Neuronal stem cell (in vitro differentiated cells): Measurements from ENCODE around the gene GABRB2.

Experiments
- DNase-seq: peaks from one replicate; pipeline ENCODE4 v3.0.0-alpha.2; 2013; ENCODE audit warnings: low spot score
- H2AFZ ChIP-seq: one replicate; pipeline ENCODE4 v1.6.1; 2013; ENCODE audit warnings: mild to moderate bottlenecking, low read length, inconsistent platforms
- H2AK5ac ChIP-seq: 2 replicates; pipeline ENCODE4 v1.6.1; 2013; ENCODE audit warnings: low read depth, mild to moderate bottlenecking, inconsistent platforms, low read length, moderate library complexity, mixed read lengths
- H2BK120ac ChIP-seq: 2 replicates; pipeline ENCODE4 v1.6.1; 2013; ENCODE audit warnings: low read depth, mild to moderate bottlenecking, inconsistent platforms, low read length, moderate library complexity, mixed read lengths
- H2BK12ac ChIP-seq: one replicate; pipeline ENCODE4 v1.6.1; 2013; ENCODE audit warnings: low read length, inconsistent platforms
- H2BK15ac ChIP-seq: 2 replicates; pipeline ENCODE4 v1.6.1; 2013; ENCODE audit warnings: mild to moderate bottlenecking, low read length, inconsistent platforms, mixed read lengths
- H2BK5ac ChIP-seq: one replicate; pipeline ENCODE4 v1.6.1; 2013; ENCODE audit warnings: inconsistent platforms, mild to moderate bottlenecking, low read length, moderate library complexity
- H3K14ac ChIP-seq: one replicate; pipeline ENCODE4 v1.6.1; 2013; ENCODE audit warnings: low read length, inconsistent platforms
- H3K18ac ChIP-seq: 2 replicates; pipeline ENCODE4 v1.6.1; 2013; ENCODE audit warnings: low read length, inconsistent platforms
- H3K23ac ChIP-seq: 2 replicates; pipeline ENCODE4 v1.6.1; 2013; ENCODE audit warnings: low read depth, mild to moderate bottlenecking, mixed read lengths, low read length, inconsistent platforms; ENCODE audit not compliant: poor library complexity
- H3K27ac ChIP-seq: replicated peaks from 3 replicates; pipeline ENCODE4 v1.5.1; 2013; ENCODE audit warnings: low read length, inconsistent platforms
- H3K27me3 ChIP-seq, 3 experiments: 2 replicates each; pipeline ENCODE4 v1.6.1; 2013; ENCODE audit warnings: low read length in 3 of 3, mild to moderate bottlenecking in 2 of 3, inconsistent platforms in 1 of 3, low read depth in 1 of 3, mixed read lengths in 1 of 3, moderate library complexity in 1 of 3; ENCODE audit not compliant: control insufficient read depth in 3 of 3, insufficient read depth in 3 of 3
- H3K36me3 ChIP-seq, 2 donors: replicated peaks in 1 of 2; 2 replicates each; pipeline ENCODE4 v1.6.1; 2013; ENCODE audit warnings: low read length in 2 of 2; ENCODE audit not compliant: control insufficient read depth in 2 of 2, insufficient read depth in 2 of 2
- H3K4ac ChIP-seq: 2 replicates; pipeline ENCODE4 v1.6.1; 2013; ENCODE audit warnings: inconsistent platforms, mild to moderate bottlenecking, low read length, moderate library complexity
- H3K4me1 ChIP-seq, 2 donors: 1 replicate in 1 of 2; 2 replicates in 1 of 2; pipeline ENCODE4 v1.6.1; 2013; ENCODE audit warnings: low read length in 2 of 2, low read depth in 1 of 2; ENCODE audit not compliant: control insufficient read depth in 2 of 2, insufficient read depth in 1 of 2
- H3K4me2 ChIP-seq: one replicate; pipeline ENCODE4 v1.6.1; 2013; ENCODE audit warnings: mild to moderate bottlenecking, low read length, inconsistent platforms; ENCODE audit not compliant: insufficient read depth, poor library complexity, severe bottlenecking
- H3K4me3 ChIP-seq, 2 donors: 2 replicates each; pipeline ENCODE4 v1.5.1; 2013; ENCODE audit warnings: low read length in 2 of 2, mild to moderate bottlenecking in 2 of 2, inconsistent platforms in 1 of 2, moderate library complexity in 1 of 2
- H3K79me1 ChIP-seq: one replicate; pipeline ENCODE4 v1.6.1; 2013; ENCODE audit warnings: low read depth, mild to moderate bottlenecking, inconsistent platforms, low read length, moderate library complexity
- H3K9ac ChIP-seq: one replicate; pipeline ENCODE4 v1.6.1; 2013; ENCODE audit warnings: mild to moderate bottlenecking, low read depth, low read length, inconsistent platforms; ENCODE audit not compliant: poor library complexity
- H3K9me3 ChIP-seq, 2 donors: replicated peaks in 1 of 2; 2 replicates each; pipeline versions ENCODE3 to v1.6.1; 2013; ENCODE audit warnings: low read length in 2 of 2, mild to moderate bottlenecking in 2 of 2, inconsistent platforms in 1 of 2, low read depth in 1 of 2, mixed read lengths in 1 of 2, moderate library complexity in 1 of 2; ENCODE audit not compliant: control insufficient read depth in 2 of 2, insufficient read depth in 1 of 2
- H4K8ac ChIP-seq: one replicate; pipeline ENCODE4 v1.6.1; 2013; ENCODE audit warnings: low read depth, mild to moderate bottlenecking, inconsistent platforms, low read length, moderate library complexity
- H4K91ac ChIP-seq: one replicate; pipeline ENCODE4 v1.6.1; 2013; ENCODE audit warnings: low read length, low read depth, mild to moderate bottlenecking, inconsistent platforms; ENCODE audit not compliant: poor library complexity
- WGBS, 2 donors: extraction: QIAGEN DNeasy Blood & Tissue Kit; methylation state at CpG; one replicate each; pipeline ENCODE4 v1.1.7; 2013; ENCODE audit warnings: missing lambda C conversion rate in 2 of 2, mixed read lengths in 1 of 2; ENCODE audit not compliant: insufficient read length in 2 of 2, insufficient replicate concordance in 1 of 2; ENCODE audit errors: extremely low coverage in 2 of 2; 5-methylcytosine and 5-hydroxymethylcytosine counted together

Gene GABRB2

DNA sequence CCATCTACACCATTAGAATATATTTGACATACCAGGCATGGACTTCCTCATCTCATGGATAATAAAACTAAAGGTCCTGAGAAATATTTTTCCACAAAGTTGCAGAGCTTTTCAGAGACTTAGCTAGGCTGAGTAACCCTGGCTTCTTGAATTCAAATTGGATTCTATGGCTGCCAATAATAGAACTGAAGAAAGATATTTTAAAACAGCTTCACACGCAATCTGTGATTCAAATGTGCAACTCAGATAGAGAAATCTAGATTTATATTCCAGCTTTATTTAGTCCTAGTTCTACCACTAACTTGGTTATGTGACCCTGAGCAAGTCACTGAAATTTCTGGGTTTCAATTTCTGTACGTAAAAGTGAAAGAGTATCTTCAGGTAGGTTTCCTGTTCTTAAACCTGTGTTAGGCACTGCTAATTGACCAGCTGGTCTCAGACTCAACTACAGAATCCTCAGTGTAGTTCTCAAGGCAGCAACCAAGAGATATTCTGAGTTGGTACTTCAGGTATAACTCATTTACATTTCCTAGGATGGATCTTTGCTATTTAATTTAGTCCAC, 235.3 kb downstream of the GABRB2 start:
- Histone ChIP-seq H2AK5ac (no peak overlapping the region), H2AFZ (no peak overlapping the region), H3K9me3 (no peaks in the 10 kb centered on the region), H3K18ac (no peak overlapping the region), H4K8ac (no peak overlapping the region), H3K9ac (no peak overlapping the region), H3K4ac (no peak overlapping the region), H3K27ac (no peak overlapping the region), H3K4me1 (peaks cover 0 to 3% of the 10 kb centered on the region in 2 donors), H4K91ac (no peak overlapping the region), H3K36me3 (no peaks in the 10 kb centered on the region), H2BK120ac (no peak overlapping the region), H3K4me3 (no peak overlapping the region), H2BK15ac (no peak overlapping the region), H3K27me3 (peaks cover 0 to 2% (median 0%) of the 10 kb centered on the region in 3 experiments), H3K4me2 (no peak overlapping the region), H2BK12ac (no peak overlapping the region), H3K79me1 (no peaks in the 10 kb centered on the region), H3K14ac (no peak overlapping the region), H3K23ac (no peak overlapping the region), H2BK5ac (no peak overlapping the region)
- no peak for DNase-seq
- no CpG with 5 or more reads among the region's 2 CpGs for WGBS, 2 donors

DNA sequence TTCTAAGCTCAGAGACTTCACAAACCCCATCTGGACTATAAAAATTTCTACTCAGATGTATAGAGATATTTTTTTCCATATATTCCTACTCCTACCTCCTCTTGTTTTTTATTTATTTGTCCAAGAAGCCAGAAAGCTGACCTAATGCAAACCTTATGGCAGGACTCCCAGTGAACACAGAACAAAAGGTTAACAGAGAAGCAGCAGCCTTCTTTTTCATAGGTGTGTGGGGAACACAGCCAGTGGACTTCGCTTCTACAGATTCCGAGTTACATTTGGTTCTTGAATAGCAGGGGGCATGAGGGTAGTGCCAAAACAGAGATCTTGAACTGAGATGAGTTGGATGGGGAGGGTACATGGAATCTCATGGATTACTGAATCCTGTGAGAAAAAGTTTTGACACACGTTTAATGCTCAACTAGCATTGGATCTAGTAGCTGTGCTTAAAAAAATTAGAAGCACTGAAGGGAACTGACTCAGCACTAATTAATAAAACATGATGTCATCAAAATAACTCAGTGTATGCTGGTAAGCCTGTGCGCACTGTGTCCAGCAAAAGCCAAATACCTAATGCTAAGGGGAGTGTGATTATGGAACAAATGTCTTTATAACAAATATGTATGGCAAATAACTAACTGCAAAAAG, 240.1 kb downstream of the GABRB2 start:
- no peak for DNase-seq
- Histone ChIP-seq H3K4me3 (no peak overlapping the region), H3K4ac (no peak overlapping the region), H3K18ac (no peak overlapping the region), H4K8ac (no peak overlapping the region), H3K4me2 (no peak overlapping the region), H2BK5ac (no peak overlapping the region), H4K91ac (no peak overlapping the region), H2AFZ (no peak overlapping the region), H3K9me3 (no peaks in the 10 kb centered on the region), H2AK5ac (no peak overlapping the region), H3K4me1 (peaks cover 0 to 2% of the 10 kb centered on the region in 2 donors), H2BK12ac (no peak overlapping the region), H3K23ac (no peak overlapping the region), H2BK120ac (no peak overlapping the region), H3K79me1 (no peaks in the 10 kb centered on the region), H3K27ac (no peak overlapping the region), H3K36me3 (no peaks in the 10 kb centered on the region), H3K14ac (no peak overlapping the region), H3K9ac (no peak overlapping the region), H3K27me3 (no peaks in the 10 kb centered on the region), H2BK15ac (no peak overlapping the region)
- WGBS, 2 donors: no CpG with 5 or more reads among the region's 4 CpGs

DNA sequence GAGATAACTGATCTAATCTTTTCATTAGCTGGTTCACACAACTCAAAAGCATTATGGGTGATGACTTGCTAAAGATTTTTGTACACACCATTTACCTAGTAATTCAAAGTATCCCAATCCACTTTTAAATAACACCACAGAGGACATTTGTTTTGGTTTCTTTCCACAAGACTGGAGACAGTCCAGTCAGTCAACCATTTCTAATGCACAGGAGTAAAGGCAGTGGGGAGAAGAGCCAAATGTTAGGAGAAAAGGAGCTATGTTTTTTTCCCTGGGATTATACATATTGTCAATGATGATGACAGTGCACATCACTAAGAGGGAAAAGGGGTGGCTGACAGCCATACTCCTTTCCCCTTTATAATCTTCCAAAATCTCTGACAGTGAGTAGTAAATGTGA, 240.9 kb downstream of the GABRB2 start:
- Histone ChIP-seq H3K23ac (no peak overlapping the region), H3K9ac (no peak overlapping the region), H3K36me3 (no peaks in the 10 kb centered on the region), H2AFZ (no peak overlapping the region), H3K4me2 (no peak overlapping the region), H2BK5ac (no peak overlapping the region), H3K9me3 (no peaks in the 10 kb centered on the region), H2AK5ac (no peak overlapping the region), H3K79me1 (no peaks in the 10 kb centered on the region), H3K4ac (no peak overlapping the region), H2BK15ac (no peak overlapping the region), H3K27me3 (no peaks in the 10 kb centered on the region), H4K8ac (no peak overlapping the region), H3K4me3 (no peak overlapping the region), H4K91ac (no peak overlapping the region), H2BK120ac (no peak overlapping the region), H3K18ac (no peak overlapping the region), H3K14ac (no peak overlapping the region), H3K27ac (no peak overlapping the region), H2BK12ac (no peak overlapping the region), H3K4me1 (peaks cover 0 to 2% of the 10 kb centered on the region in 2 donors)
- no peak for DNase-seq

DNA sequence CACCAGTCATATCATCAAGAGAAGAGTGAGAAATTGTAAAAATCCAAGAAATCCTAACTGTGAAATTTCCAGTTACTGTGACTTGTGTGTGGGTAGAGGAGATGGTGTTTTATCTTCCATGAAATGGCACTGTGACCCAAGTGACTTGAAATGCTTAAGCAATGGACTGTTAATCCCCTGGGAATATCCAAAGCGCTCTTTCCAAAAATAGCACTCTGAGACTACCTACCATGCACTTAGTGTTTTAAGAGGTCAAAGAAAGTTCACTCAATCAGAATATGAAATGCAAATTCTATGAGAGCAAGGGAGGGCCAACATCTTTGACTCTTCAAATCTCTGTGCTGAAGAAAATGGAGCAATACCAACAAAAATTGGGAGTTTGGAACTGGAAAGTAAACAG, 244.0 kb downstream of the GABRB2 start:
- Histone ChIP-seq H3K9ac (no peak overlapping the region), H3K27ac (no peak overlapping the region), H2BK12ac (no peak overlapping the region), H3K4me2 (no peak overlapping the region), H3K4me1 (peaks cover 0 to 2% of the 10 kb centered on the region in 2 donors), H3K18ac (no peak overlapping the region), H3K36me3 (no peaks in the 10 kb centered on the region), H2AFZ (no peak overlapping the region), H3K4ac (no peak overlapping the region), H4K91ac (no peak overlapping the region), H3K4me3 (no peak overlapping the region), H3K27me3 (no peaks in the 10 kb centered on the region), H3K79me1 (no peaks in the 10 kb centered on the region), H2AK5ac (no peak overlapping the region), H3K23ac (no peak overlapping the region), H2BK15ac (no peak overlapping the region), H3K9me3 (no peaks in the 10 kb centered on the region), H4K8ac (no peak overlapping the region), H3K14ac (no peak overlapping the region), H2BK5ac (no peak overlapping the region), H2BK120ac (no peak overlapping the region)
- no CpG with 5 or more reads among the region's 1 CpG for WGBS, 2 donors
- DNase-seq: no peak
